NCI-H146 (cell line): ENCODE measurements around the gene MYO3B.

Experiments
- DNase-seq: peaks from one replicate; lab custom pipeline; 2025; lab: John Stamatoyannopoulos, UW

Gene MYO3B

DNA sequence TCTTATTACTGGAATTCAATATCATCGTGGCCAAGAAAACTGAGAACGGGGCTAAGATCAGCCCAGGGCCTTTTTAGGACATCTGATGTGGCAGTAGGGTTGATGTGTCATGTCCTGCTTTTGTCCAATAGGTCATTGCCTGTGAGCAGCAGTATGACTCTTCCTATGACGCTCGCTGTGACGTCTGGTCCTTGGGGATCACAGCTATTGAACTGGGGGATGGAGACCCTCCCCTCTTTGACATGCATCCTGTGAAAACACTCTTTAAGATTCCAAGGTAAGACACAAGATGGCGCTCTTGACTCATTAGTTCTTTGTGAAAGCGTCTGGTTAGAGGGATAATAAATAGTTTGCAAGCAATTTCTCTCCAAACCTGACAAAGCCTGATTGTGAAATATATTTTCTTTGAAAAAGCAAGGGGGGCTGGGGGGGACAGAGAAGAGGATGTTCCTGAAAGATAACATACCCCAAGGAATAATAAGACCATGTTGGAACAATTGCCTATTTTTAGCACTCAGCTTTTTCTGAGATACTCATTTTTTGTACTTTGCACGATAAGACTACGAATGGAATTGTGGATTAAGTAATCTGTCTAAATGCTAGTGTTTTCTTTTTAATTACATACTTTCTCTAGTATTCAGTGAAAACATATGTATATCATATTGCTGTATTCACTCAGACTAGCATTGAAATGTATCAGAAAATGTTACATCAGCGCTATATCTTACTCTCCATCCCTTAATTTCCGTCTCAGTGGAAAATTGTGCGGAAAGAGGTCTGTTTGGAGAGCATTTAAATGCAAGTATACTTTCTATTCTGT, 58.1 kb downstream of the MYO3B start:
- peak; percentile 54 for DNase-seq

DNA sequence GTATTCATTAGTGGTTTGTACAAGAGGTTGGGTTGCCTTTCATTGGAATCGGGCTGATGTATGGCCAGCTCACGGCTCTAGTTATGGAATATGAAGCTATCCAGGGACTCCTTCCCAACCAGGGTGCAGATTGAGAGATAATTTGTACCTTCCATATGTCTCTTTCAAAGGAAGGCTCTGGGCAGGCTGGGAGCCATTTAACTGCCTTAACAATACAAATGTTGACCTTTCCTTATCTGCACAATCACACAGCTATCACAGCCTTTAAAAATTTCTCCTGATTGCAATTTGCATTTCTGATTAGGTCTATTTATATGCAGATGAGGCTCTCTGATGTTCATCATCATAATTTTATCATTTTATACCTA, 58.7 kb downstream of the MYO3B start:
- DNase-seq: peak; percentile 82

- peak; percentile 3 for DNase-seq
These were observed 59.7 kb downstream of the MYO3B start for GRCh38 chr2:170237572-170238120.

DNA sequence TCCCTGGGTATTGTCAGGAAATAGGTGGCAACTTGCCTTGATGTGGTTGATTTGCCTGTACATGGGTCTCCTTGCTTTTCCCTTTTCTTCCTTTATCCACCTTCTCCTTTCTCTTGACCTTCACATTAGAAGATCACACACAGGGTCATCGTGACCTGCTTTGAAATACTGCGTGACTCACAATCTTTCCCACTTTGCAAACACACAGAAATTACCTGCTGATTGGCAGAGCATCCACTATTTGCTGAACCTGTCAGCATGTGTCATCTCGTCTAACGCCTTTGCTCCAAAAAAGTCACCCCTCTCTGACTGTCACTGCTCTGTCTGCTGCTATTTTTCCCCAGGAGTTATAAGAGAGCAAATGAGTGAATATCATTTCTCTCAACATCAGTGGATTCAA, 60.8 kb downstream of the MYO3B start:
- peak; percentile 8 for DNase-seq

DNA sequence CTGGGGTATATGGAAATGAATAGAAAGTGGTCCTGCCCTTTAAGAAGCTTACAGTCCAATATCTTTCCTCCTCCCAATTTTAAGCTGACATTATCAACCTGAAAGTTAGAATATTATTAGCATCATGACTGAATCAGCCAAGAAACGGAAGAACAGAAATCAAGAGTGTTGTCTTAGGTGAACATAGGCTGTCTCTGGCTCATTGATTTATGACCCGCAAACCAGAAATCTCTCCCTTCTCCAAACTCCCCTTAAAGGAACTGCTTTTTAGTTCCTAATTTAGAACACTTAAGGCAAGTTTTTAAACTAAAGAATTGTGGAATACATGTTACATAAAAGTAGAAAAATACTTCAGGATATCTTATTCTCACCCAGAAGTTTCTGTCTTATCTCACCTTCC, 62.7 kb downstream of the MYO3B start:
- DNase-seq: no peak

GRCh38 chr2:170241756-170242155, 63.8 kb downstream of the MYO3B start:
- peak; percentile 41 for DNase-seq

- DNase-seq: no peak
These were observed 65.3 kb downstream of the MYO3B start for GRCh38 chr2:170243118-170243837.

- no peak for DNase-seq
These were observed 66.0 kb downstream of the MYO3B start for GRCh38 chr2:170243898-170244297.

GRCh38 chr2:170244555-170244954, 66.6 kb downstream of the MYO3B start:
- DNase-seq: no peak

GRCh38 chr2:170245312-170245711, 67.4 kb downstream of the MYO3B start:
- DNase-seq: no peak

DNA sequence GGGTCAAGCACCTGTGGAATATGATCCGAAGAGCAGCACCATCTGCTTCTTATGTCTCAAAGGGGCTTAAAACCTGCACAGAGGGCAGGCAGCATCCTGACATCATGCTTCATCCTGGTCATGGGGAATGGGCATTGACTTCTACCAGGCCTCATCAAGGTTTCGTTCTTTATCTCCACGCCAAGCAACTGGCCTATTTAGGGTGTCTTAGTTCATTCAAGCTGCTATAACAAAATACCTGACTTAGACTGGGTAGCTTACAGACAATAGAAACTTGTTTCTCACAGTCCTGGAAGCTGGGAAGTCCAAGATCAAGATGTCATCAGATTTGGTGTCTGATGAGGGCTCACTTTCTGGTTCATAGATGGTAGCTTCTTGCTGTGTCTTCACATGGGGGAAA, 69.4 kb downstream of the MYO3B start:
- no peak for DNase-seq

DNA sequence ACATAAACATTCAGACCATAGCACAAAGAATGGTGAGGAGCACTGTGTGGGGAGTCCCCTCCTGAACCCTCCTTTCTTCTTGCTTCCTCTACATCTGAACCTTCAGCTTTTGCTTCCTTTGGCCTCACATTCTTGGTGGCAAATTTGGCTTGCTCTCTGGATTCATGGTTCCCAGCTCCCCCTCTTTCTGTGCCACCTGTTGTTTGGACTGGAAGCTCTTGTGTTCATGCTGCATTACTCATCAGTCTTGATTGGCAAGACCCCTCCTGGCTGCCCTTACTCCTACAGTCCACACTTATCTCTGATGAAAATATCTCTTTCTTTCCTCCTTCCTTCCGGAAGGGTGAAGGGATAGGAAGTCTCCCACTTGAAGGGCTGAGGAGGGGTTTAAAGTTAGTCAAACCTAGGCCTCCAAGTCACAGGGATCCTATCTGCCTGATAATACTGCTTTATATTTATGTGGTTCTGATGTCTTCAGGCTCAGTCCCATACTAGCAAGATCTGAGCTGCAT, 70.0 kb downstream of the MYO3B start:
- no peak for DNase-seq

GRCh38 chr2:170248574-170249393, 70.8 kb downstream of the MYO3B start:
- DNase-seq: no peak

GRCh38 chr2:170249761-170250160, 71.8 kb downstream of the MYO3B start:
- no peak for DNase-seq

DNA sequence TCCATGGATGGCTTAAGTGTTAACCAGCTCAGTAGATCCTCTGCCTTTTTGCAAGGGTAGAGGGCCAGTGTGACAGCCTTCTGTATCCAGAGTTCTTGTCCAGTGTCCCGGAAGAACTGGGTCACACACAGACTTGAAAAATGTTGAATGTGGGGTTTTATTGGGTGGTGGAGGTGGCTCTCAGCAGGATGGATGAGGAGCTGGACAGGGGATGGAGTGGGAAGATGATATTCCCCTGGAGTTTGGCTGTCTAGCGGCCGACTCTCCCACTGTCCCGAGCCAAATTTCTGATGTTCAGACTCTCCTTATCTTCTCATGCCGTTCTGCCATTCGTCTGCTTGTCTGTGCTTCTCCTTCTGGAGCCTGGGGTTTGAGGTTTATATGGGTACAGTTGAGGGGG, 72.6 kb downstream of the MYO3B start:
- DNase-seq: no peak

DNA sequence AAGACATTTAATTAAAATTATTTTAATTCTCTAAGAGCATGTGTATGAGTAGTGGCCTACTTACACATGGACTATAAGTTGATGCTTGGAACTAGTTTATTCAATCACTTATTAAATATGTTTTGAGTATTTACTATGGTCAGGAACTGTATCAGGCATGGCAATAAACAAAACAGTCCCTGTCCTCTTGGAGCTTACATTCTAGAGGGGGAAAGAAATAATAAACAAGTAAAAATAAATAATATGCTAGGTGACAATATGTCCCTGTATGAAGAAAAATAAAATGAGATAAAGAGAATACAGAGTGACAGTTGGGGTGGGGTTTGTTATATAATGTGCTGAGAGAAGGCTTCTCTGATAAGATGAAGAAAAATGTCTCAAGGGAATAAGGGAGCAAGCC, 74.5 kb downstream of the MYO3B start:
- no peak for DNase-seq

DNA sequence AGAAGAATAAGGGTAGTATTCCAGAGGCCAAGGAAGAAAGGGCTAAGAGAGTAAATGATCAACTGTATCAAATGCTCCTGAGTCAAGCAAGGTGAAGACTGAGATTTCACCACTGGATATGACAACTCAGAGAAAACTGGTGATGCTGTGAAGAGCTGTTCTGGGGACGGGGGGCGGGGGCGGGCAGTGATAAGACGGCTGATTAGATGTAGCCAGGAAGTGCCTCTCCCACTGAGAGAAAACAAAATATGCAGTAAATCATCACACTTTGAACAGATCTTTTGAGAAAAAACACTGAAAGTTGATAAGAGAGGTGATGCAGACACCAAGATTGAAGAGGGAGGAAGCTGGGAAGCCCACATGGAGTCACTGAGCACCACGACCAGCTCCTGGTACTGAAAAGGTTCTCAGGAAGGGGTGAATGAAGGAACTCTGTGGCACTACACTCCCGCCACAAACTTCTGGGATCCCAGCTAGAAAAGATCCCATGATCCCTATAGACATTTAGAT, 75.8 kb downstream of the MYO3B start:
- no peak for DNase-seq

GRCh38 chr2:170254293-170254732, 76.4 kb downstream of the MYO3B start:
- DNase-seq: no peak

DNA sequence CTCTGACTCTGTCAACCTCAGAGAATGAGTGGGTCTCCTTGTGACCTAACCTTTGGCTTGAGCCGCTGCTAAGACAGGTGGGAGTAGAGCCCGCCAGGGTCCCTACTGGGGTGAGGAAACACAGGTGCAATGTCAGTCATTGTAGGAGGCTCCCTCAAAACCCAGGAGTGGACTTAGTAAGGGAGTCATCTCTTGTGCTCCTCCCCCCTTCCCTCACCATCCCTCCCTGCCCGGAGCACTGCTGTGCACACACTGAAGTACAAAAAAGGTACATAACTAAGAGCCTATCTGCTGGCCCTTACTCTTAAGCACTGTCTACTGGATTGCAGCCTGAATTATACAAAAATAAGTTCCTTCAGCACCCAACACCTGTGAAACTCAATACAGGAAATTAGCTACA, 77.2 kb downstream of the MYO3B start:
- DNase-seq: no peak

GRCh38 chr2:170255971-170256370, 78.0 kb downstream of the MYO3B start:
- DNase-seq: no peak

GRCh38 chr2:170258382-170258781, 80.4 kb downstream of the MYO3B start:
- no peak for DNase-seq

DNA sequence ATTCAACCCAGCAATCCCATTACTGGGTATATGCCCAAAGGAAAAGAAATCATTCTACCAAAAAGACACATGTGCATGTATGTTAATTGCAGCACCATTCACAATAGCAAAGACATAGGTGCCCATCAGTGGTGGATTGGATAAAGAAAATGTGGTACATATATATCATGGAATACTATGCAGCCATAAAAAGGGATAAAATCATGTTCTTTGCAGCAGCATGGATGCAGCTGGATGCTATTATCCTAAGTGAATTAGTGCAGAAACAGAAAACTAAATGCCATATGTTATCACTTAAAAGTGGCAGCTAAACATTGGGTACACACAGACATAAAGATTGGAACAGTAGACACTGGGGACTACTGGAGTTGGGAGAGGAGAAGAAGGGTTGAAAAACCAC, 82.2 kb downstream of the MYO3B start:
- no peak for DNase-seq
